Caco-2 (cell line): Measurements from ENCODE around the gene ABCC10. TPM values are rescaled to one million over a fixed set of nuclear protein-coding genes. Genes with fewer than 3 reads are reported as not detected.
A peak's percentile ranks its signal among the peaks of the same experiment; 100 is the strongest.

Experiments used
- BruUV-seq: library from RNA; stranded (reverse); fragments of 400-500 nt; replicated peaks from 2 replicates; lab custom pipeline; 2021; lab: Mats Ljungman, UMichigan
- CTCF ChIA-PET: fragments of 300-600 bp; sonication (Branson Sonifier 250); formaldehyde crosslinking; loops from one replicate; lab custom pipeline; 2022; ENCODE audit warnings: antibody characterized with exemption; lab: Charles Lee
- POLR2A ChIA-PET: fragments of 300-600 bp; sonication (Branson Sonifier 250); formaldehyde crosslinking; loops from one replicate; lab custom pipeline; 2022; ENCODE audit warnings: antibody characterized with exemption; lab: Charles Lee
- DNase-seq, 2 experiments: peaks; one replicate each; pipeline versions ENCODE4 v3.0.0 to v3.0.0-alpha.2; 2020 to 2022
- H3K27me3 ChIP-seq: replicated peaks from 2 replicates; pipeline ENCODE4 v1.6.0; 2011; ENCODE audit warnings: low read length; ENCODE audit not compliant: control insufficient read depth, insufficient read depth
- H3K36me3 ChIP-seq: 2 replicates; pipeline ENCODE4 v1.5.1; 2011; ENCODE audit warnings: low read length; ENCODE audit not compliant: control insufficient read depth, insufficient read depth
- H3K4me1 ChIP-seq: fragments of 250-450 bp; sonication (Bioruptor Pico); 2 replicates; pipeline ENCODE4 v1.5.1; 2020; ENCODE audit warnings: mild to moderate bottlenecking
- H3K4me3 ChIP-seq: 2 replicates; pipeline ENCODE4 v1.5.1; 2011; ENCODE audit warnings: low read depth, mild to moderate bottlenecking, control low read depth, low read length
- H3K9me3 ChIP-seq: fragments of 250-450 bp; sonication (Bioruptor Pico); 2 replicates; pipeline ENCODE4 v1.5.1; 2020; ENCODE audit warnings: mild to moderate bottlenecking, moderate library complexity
- H3K27ac Mint-ChIP-seq: one replicate; pipeline ENCODE4 v1.8.0; 2022; ENCODE audit warnings: mixed read lengths; ENCODE audit not compliant: unreplicated experiment
- H3K27me3 Mint-ChIP-seq: one replicate; pipeline ENCODE4 v1.8.0; 2022; ENCODE audit warnings: mixed read lengths; ENCODE audit not compliant: insufficient read depth, unreplicated experiment
- H3K36me3 Mint-ChIP-seq: one replicate; pipeline ENCODE4 v1.8.0; 2022; ENCODE audit warnings: mild to moderate bottlenecking, mixed read lengths; ENCODE audit not compliant: insufficient read depth, unreplicated experiment
- H3K4me1 Mint-ChIP-seq: one replicate; pipeline ENCODE4 v1.8.0; 2022; ENCODE audit warnings: low read depth, mixed read lengths; ENCODE audit not compliant: unreplicated experiment
- H3K4me3 Mint-ChIP-seq: one replicate; pipeline ENCODE4 v1.8.0; 2022; ENCODE audit warnings: mild to moderate bottlenecking, moderate library complexity, mixed read lengths; ENCODE audit not compliant: unreplicated experiment
- H3K9me3 Mint-ChIP-seq: one replicate; pipeline ENCODE4 v1.8.0; 2022; ENCODE audit warnings: mixed read lengths; ENCODE audit not compliant: unreplicated experiment
- CTCF ChIP-seq, 2 experiments: fragments of 200-600 bp in 1 of 2; IDR thresholded peaks; 1 replicate in 1 of 2; 2 replicates in 1 of 2; pipeline versions ENCODE4 v1.5.1 to v1.8.0; 2011 to 2022; ENCODE audit warnings: antibody characterized with exemption in 1 of 2, control low read depth in 1 of 2, inconsistent platforms in 1 of 2, low read depth in 1 of 2, low read length in 1 of 2, mild to moderate bottlenecking in 1 of 2, moderate library complexity in 1 of 2; ENCODE audit not compliant: insufficient read depth in 1 of 2, severe bottlenecking in 1 of 2, unreplicated experiment in 1 of 2
- intact Hi-C: fragments of 100-400 bp; cut with micrococcal nuclease; formaldehyde crosslinking; loops from one replicate; pipeline ENCODE4 v1.10.0; 2022; ENCODE audit not compliant: unreplicated experiment
- total RNA-seq: library from RNA; stranded (reverse); gene quantifications from 2 replicates; pipeline ENCODE4 v1.2.3, GENCODE V29; 2022

The ABCC10 gene
- total RNA-seq, 1 experiment from 2014 or later, result 40.1 TPM

GRCh38 chr6:43399932-43400487, 27.3 kb upstream of the ABCC10 start:
- Histone ChIP-seq H3K9me3 (no peaks in the 10 kb centered on the region), H3K27me3 (no peaks in the 10 kb centered on the region), H3K4me3 (no peak overlapping the region), H3K4me1 (peaks cover 29% of the 10 kb centered on the region), H3K36me3 (no peaks in the 10 kb centered on the region)
- Mint-ChIP-seq H3K36me3 (no peaks in the 10 kb centered on the region), H3K4me3 (no peak overlapping the region), H3K27me3 (no peaks in the 10 kb centered on the region), H3K4me1 (peaks cover 40% of the 10 kb centered on the region), H3K27ac (no peak overlapping the region), H3K9me3 (no peaks in the 10 kb centered on the region)
- intact Hi-C loops, result no loop called here
- no TSS peak for BruUV-seq
- CTCF ChIA-PET, result interaction anchor here (1.0 kb wide), 1 partner anchor 9 kb away, joined by 5 read pairs; no protein-coding TSS in a partner anchor
- POLR2A ChIA-PET, result interaction anchor here (0.6 to 1.1 kb wide), 3 partner anchors 36 to 370 kb away, joined by 3 to 6 read pairs (median 3); partner anchors contain the start of gene VEGFA
- DNase-seq, result peak in 1 of 2 experiments; percentile 17
- TF ChIP-seq CTCF (IDR thresholded peaks at IDR 0.05; ENCODE audit: insufficient read depth in 1 of 2, low read depth in 1 of 2, low read length in 1 of 2, severe bottlenecking in 1 of 2, unreplicated experiment in 1 of 2), result no peak

GRCh38 chr6:43401730-43402129, 25.6 kb upstream of the ABCC10 start:
- Histone ChIP-seq H3K9me3 (no peaks in the 10 kb centered on the region), H3K4me1 (peaks cover 19% of the 10 kb centered on the region), H3K27me3 (no peaks in the 10 kb centered on the region), H3K36me3 (no peaks in the 10 kb centered on the region), H3K4me3 (no peak overlapping the region)
- Mint-ChIP-seq H3K36me3 (no peaks in the 10 kb centered on the region), H3K9me3 (peaks cover 12% of the 10 kb centered on the region), H3K4me1 (peaks cover 28% of the 10 kb centered on the region), H3K27ac (no peak overlapping the region), H3K4me3 (no peak overlapping the region), H3K27me3 (no peaks in the 10 kb centered on the region)
- no peak for DNase-seq
- intact Hi-C loops, result no loop called here
- POLR2A ChIA-PET, result no interaction called here
- CTCF ChIA-PET, result no interaction called here
- no TSS peak for BruUV-seq
- no peak for TF ChIP-seq CTCF (IDR thresholded peaks at IDR 0.05; ENCODE audit: insufficient read depth in 1 of 2, low read depth in 1 of 2, low read length in 1 of 2, severe bottlenecking in 1 of 2, unreplicated experiment in 1 of 2)

GRCh38 chr6:43402820-43403219, 24.5 kb upstream of the ABCC10 start:
- no peak overlapping the region for H3K27ac Mint-ChIP-seq
- no peak for DNase-seq
- POLR2A ChIA-PET, result no interaction called here
- Histone ChIP-seq H3K27me3 (no peaks in the 10 kb centered on the region), H3K4me3 (no peak overlapping the region), H3K9me3 (no peaks in the 10 kb centered on the region), H3K36me3 (no peaks in the 10 kb centered on the region), H3K4me1 (peaks cover 17% of the 10 kb centered on the region)
- intact Hi-C loops, result no loop called here
- BruUV-seq, result no TSS peak
- CTCF ChIA-PET, result interaction anchor here (0.6 to 0.9 kb wide), 3 partner anchors 35 to 94 kb away, joined by 3 read pairs; no protein-coding TSS in a partner anchor
- peaks cover 27% of the 10 kb centered on the region for H3K4me1 Mint-ChIP-seq
- H3K36me3 Mint-ChIP-seq, result no peaks in the 10 kb centered on the region
- no peak overlapping the region for H3K4me3 Mint-ChIP-seq
- no peaks in the 10 kb centered on the region for H3K27me3 Mint-ChIP-seq
- peaks cover 12% of the 10 kb centered on the region for H3K9me3 Mint-ChIP-seq
- TF ChIP-seq CTCF (IDR thresholded peaks at IDR 0.05; ENCODE audit: insufficient read depth in 1 of 2, low read depth in 1 of 2, low read length in 1 of 2, severe bottlenecking in 1 of 2, unreplicated experiment in 1 of 2), result no peak
